ENCODE results near the gene NOS1. TPM values are rescaled to one million over a fixed set of nuclear protein-coding genes. Genes with fewer than 3 reads are reported as not detected.
"Not testable (repeated sequence)": the region's sequence is repeated elsewhere in the genome, so short reads cannot be mapped to it uniquely, and the experiment has no call there.

Gene NOS1
- total RNA-seq, 2 donors from 2014 or later: 2.6 to 8.3 TPM

GRCh38 chr12:117195027-117195426 is 166.4 kb downstream of the NOS1 start:
- H3K9me3 ChIP-seq: not testable (repeated sequence)

GRCh38 chr12:117193903-117194302 is 167.5 kb downstream of the NOS1 start:
- intact Hi-C loops (cut with DNase I): no loop called here
- no peak overlapping the region for H3K27ac ChIP-seq
- H3K36me3 ChIP-seq: no peaks in the 10 kb centered on the region
- H3K4me3 ChIP-seq: no peak overlapping the region
- H3K4me1 ChIP-seq (replicated peaks): no peaks in the 10 kb centered on the region
- DNase-seq (ENCODE audit: low spot score): no peak
- TF ChIP-seq POLR2AphosphoS5 (IDR thresholded peaks at IDR 0.05): no peak
- TF ChIP-seq POLR2A (IDR thresholded peaks at IDR 0.05): no peak
- WGBS: 97% methylated on average over 3 of the region's 3 CpGs
- no peaks in the 10 kb centered on the region for H3K9me3 ChIP-seq
- no peaks in the 10 kb centered on the region for H3K27me3 ChIP-seq (replicated peaks; ENCODE audit: insufficient read depth)

More at GRCh38 chr12:117195027-117195426, 166.4 kb downstream of the NOS1 start:
- H3K36me3 ChIP-seq; DNase-seq (ENCODE audit: low spot score); H3K27ac ChIP-seq; intact Hi-C loops (cut with DNase I); H3K4me3 ChIP-seq; H3K4me1 ChIP-seq (replicated peaks); H3K27me3 ChIP-seq (replicated peaks; ENCODE audit: insufficient read depth): not testable (repeated sequence)
- WGBS: 76% methylated on average over 9 of the region's 9 CpGs

DNA sequence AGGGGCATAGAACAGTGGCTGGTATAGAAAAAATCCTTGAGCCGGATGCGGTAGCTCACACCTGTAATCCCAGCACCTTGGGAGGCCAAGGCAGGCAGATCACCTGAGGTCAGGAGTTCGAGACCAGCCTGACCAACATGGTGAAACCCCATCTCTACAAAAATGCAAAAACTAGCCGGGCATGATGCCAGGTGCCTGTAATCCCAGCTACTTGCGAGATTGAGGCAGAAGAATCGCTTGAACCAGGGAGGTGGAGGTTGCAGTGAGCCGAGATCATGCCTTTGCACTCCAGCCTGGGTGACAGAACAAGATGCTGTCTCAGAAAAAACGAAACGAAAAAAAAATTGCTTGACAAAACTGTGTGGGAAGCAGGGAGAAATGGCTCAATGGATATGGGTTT is 168.8 kb downstream of the NOS1 start:
- H3K27me3 ChIP-seq (replicated peaks; ENCODE audit: insufficient read depth); DNase-seq (ENCODE audit: low spot score); H3K4me1 ChIP-seq (replicated peaks); H3K27ac ChIP-seq; H3K9me3 ChIP-seq; H3K36me3 ChIP-seq; H3K4me3 ChIP-seq; intact Hi-C loops (cut with DNase I): not testable (repeated sequence)
- WGBS: 88% methylated on average over 9 of the region's 9 CpGs

GRCh38 chr12:117192057-117192456 is 169.4 kb downstream of the NOS1 start:
- no peak for DNase-seq (ENCODE audit: low spot score)
- H3K4me3 ChIP-seq: no peak overlapping the region
- intact Hi-C loops (cut with DNase I): no loop called here
- no peak overlapping the region for H3K27ac ChIP-seq
- H3K27me3 ChIP-seq (replicated peaks; ENCODE audit: insufficient read depth): no peaks in the 10 kb centered on the region
- no peaks in the 10 kb centered on the region for H3K4me1 ChIP-seq (replicated peaks)
- 87% methylated on average over 2 of the region's 2 CpGs for WGBS
- H3K36me3 ChIP-seq: no peaks in the 10 kb centered on the region
- TF ChIP-seq POLR2A (IDR thresholded peaks at IDR 0.05) (no peak), CTCF (IDR thresholded peaks at IDR 0.05) (no peak)
- H3K9me3 ChIP-seq: no peaks in the 10 kb centered on the region

- peaks cover 0 to 4% of the 10 kb centered on the region in 2 donors for H3K36me3 ChIP-seq
- TF ChIP-seq CTCF (IDR thresholded peaks at IDR 0.05) (peak in 2 of 4 experiments; percentile 20 to 24), POLR2AphosphoS5 (IDR thresholded peaks at IDR 0.05) (peak; percentile 76), POLR2A (IDR thresholded peaks at IDR 0.05) (peak; percentile 96)
- peak; percentile 90 for DNase-seq (ENCODE audit: low spot score)
- H3K4me1 ChIP-seq (replicated peaks): no peaks in the 10 kb centered on the region
- no peaks in the 10 kb centered on the region for H3K9me3 ChIP-seq
- no peaks in the 10 kb centered on the region for H3K27me3 ChIP-seq (replicated peaks; ENCODE audit: insufficient read depth)
- H3K4me3 ChIP-seq: peak within 1 kb of the TSS; percentile 76 to 87
- H3K27ac ChIP-seq: peak within 1 kb of the TSS; percentile 79 to 84
- intact Hi-C loops (cut with DNase I): no loop called here
- WGBS: 4% methylated on average over 26 of the region's 59 CpGs
Observed at GRCh38 chr12:117190210-117190781, 171.1 kb downstream of the NOS1 start, which contains the start of gene FBXO21. TSS of gene FBXO21 (minus strand) at chr12:117190470. CDS start at chr12:117190456, 14 bp downstream.

DNA sequence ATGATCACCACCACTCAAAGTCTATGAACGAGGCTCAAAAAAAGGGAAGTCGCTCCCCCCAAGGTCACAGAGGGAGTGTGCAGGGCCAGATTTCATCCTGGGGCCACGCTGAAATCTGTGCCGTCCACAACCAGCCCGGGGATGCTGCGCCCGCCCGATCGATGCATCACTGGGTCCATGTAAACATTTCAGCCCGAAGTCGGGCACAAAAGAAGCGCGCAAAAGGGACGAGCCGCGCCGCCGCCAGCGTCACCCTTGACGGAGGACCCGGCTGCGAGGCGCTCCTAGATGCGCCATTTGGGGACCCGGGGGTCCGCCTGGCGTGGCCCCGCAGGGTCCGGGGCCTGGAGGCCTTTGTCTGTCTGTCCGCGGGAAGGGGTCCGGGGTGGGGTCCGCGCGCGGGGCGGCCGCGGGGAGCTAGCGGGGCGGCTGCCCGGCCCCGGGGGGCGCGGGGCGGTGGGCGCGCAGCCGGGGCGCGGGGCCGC is 171.7 kb downstream of the NOS1 start:
- Histone ChIP-seq H3K27ac (peak overlapping the region; percentile 79 to 84), H3K9me3 (no peaks in the 10 kb centered on the region), H3K27me3 (replicated peaks; ENCODE audit: insufficient read depth) (no peaks in the 10 kb centered on the region), H3K36me3 (peaks cover 0 to 4% of the 10 kb centered on the region in 2 donors), H3K4me3 (peak overlapping the region; percentile 76 to 87), H3K4me1 (replicated peaks) (no peaks in the 10 kb centered on the region)
- DNase-seq (ENCODE audit: low spot score): no peak
- WGBS: 0% methylated on average over 34 of the region's 52 CpGs
- no peak for TF ChIP-seq POLR2AphosphoS5 (IDR thresholded peaks at IDR 0.05)
- no peak for TF ChIP-seq POLR2A (IDR thresholded peaks at IDR 0.05)
- TF ChIP-seq CTCF (IDR thresholded peaks at IDR 0.05): no peak
- intact Hi-C loops (cut with DNase I): no loop called here
